B cell (primary cell): Measurements from ENCODE around the gene TBC1D4. TPM values are rescaled to one million over a fixed set of nuclear protein-coding genes. Genes with fewer than 3 reads are reported as not detected.

Experiments used
- ATAC-seq: fragments of 200-7000 bp; cut with Tn5 transposase; one replicate; pipeline ENCODE4 v1.10.0; 2021; ENCODE audit warnings: low read depth, mild to moderate bottlenecking, moderate number of reproducible peaks, moderate library complexity
- CTCF ChIA-PET: fragments of 350-600 bp; sonication (Branson Sonifier 250); formaldehyde crosslinking; loops from one replicate; lab custom pipeline; 2021; ENCODE audit warnings: antibody characterized with exemption, inconsistent platforms; lab: Charles Lee
- POLR2A ChIA-PET: fragments of 350-600 bp; sonication (Branson Sonifier 250); formaldehyde crosslinking; loops from one replicate; lab custom pipeline; 2021; ENCODE audit warnings: antibody characterized with exemption; lab: Charles Lee
- DNase-seq: peaks from one replicate; pipeline ENCODE4 v3.0.0; 2013
- H2AFZ ChIP-seq: 2 replicates; pipeline ENCODE4 v1.6.1; 2012; ENCODE audit warnings: mild to moderate bottlenecking, low read depth, low read length; ENCODE audit not compliant: insufficient read depth, poor library complexity, severe bottlenecking
- H3K27ac ChIP-seq, 2 donors: 1 replicate in 1 of 2; 2 replicates in 1 of 2; pipeline ENCODE4 v1.5.1; 2012 to 2013; ENCODE audit warnings: low read length in 2 of 2, mild to moderate bottlenecking in 2 of 2, moderate library complexity in 1 of 2
- H3K27me3 ChIP-seq, 4 experiments: fragments of 200-600 bp in 1 of 4; sonication (generic) in 1 of 4; replicated peaks in 1 of 4; 1 replicate in 2 of 4; 2 replicates in 2 of 4; pipeline versions ENCODE4 v1.6.1 to v1.7.0; 2013 to 2016; ENCODE audit warnings: low read length in 3 of 4, mild to moderate bottlenecking in 2 of 4, mixed read lengths in 1 of 4, moderate library complexity in 1 of 4; ENCODE audit not compliant: insufficient read depth in 4 of 4, control insufficient read depth in 3 of 4; ENCODE audit errors: control extremely low read depth in 1 of 4
- H3K36me3 ChIP-seq, 2 experiments: replicated peaks in 1 of 2; 1 replicate in 1 of 2; 2 replicates in 1 of 2; pipeline versions ENCODE4 v1.6.1 to v1.7.1; 2013; ENCODE audit warnings: low read length in 1 of 2; ENCODE audit not compliant: insufficient read depth in 2 of 2, control insufficient read depth in 1 of 2; ENCODE audit errors: control extremely low read depth in 1 of 2, extremely low read depth in 1 of 2
- H3K4me1 ChIP-seq, 2 donors: fragments of 200-600 bp in 1 of 2; sonication (generic) in 1 of 2; 1 replicate in 1 of 2; 2 replicates in 1 of 2; pipeline versions ENCODE4 v1.5.1 to v1.6.1; 2013 to 2017; ENCODE audit warnings: low read length in 2 of 2; ENCODE audit not compliant: control insufficient read depth in 2 of 2, insufficient read depth in 2 of 2
- H3K4me2 ChIP-seq: replicated peaks from 2 replicates; pipeline ENCODE3; 2012; ENCODE audit warnings: mild to moderate bottlenecking, low read depth, low read length; ENCODE audit not compliant: poor library complexity, severe bottlenecking
- H3K4me3 ChIP-seq, 5 experiments: fragments of 200-600 bp in 1 of 5; sonication (generic) in 1 of 5; 1 replicate in 3 of 5; 2 replicates in 2 of 5; pipeline versions ENCODE4 v1.5.1 to v1.7.0; 2011 to 2016; ENCODE audit warnings: low read length in 4 of 5, mild to moderate bottlenecking in 4 of 5, low read depth in 2 of 5, control low read depth in 1 of 5, moderate library complexity in 1 of 5; ENCODE audit not compliant: insufficient read depth in 1 of 5; ENCODE audit errors: control extremely low read depth in 1 of 5, extremely low read depth in 1 of 5
- H3K79me2 ChIP-seq: fragments of 200-600 bp; sonication (generic); one replicate; pipeline ENCODE4 v1.6.0; 2016; ENCODE audit warnings: low read length; ENCODE audit not compliant: control insufficient read depth, insufficient read depth
- H3K9ac ChIP-seq: fragments of 200-600 bp; sonication (generic); 2 replicates; pipeline ENCODE4 v1.6.1; 2017; ENCODE audit warnings: mild to moderate bottlenecking, low read length, moderate library complexity
- H3K9me3 ChIP-seq, 3 donors: one replicate each; pipeline versions ENCODE4 v1.6.1 to v1.7.1; 2013; ENCODE audit warnings: low read length in 2 of 3; ENCODE audit not compliant: control insufficient read depth in 2 of 3, insufficient read depth in 1 of 3; ENCODE audit errors: control extremely low read depth in 1 of 3
- H4K20me1 ChIP-seq: 2 replicates; pipeline ENCODE4 v1.6.0; 2012; ENCODE audit warnings: mild to moderate bottlenecking, low read length; ENCODE audit not compliant: insufficient read depth, control insufficient read depth, poor library complexity, severe bottlenecking
- H3K27ac Mint-ChIP-seq: one replicate; pipeline ENCODE4 v1.8.0; 2021; ENCODE audit warnings: mixed read lengths
- H3K27me3 Mint-ChIP-seq: one replicate; pipeline ENCODE4 v1.8.0; 2021; ENCODE audit warnings: mixed read lengths
- H3K4me1 Mint-ChIP-seq: one replicate; pipeline ENCODE4 v1.8.0; 2021; ENCODE audit warnings: mixed read lengths
- H3K4me3 Mint-ChIP-seq: one replicate; pipeline ENCODE4 v1.8.0; 2021; ENCODE audit warnings: mixed read lengths
- H3K9me3 Mint-ChIP-seq: one replicate; pipeline ENCODE4 v1.8.0; 2022; ENCODE audit warnings: mixed read lengths; ENCODE audit not compliant: insufficient read depth
- CTCF ChIP-seq: fragments of 200-600 bp; IDR thresholded peaks from one replicate; pipeline ENCODE4 v1.8.0; 2022; ENCODE audit warnings: antibody characterized with exemption, mild to moderate bottlenecking
- EZH2 ChIP-seq: IDR thresholded peaks from 2 replicates; pipeline ENCODE4 v1.6.1; 2012; ENCODE audit warnings: borderline replicate concordance, low read depth, mild to moderate bottlenecking, moderate library complexity, low read length; ENCODE audit not compliant: insufficient read depth, poor library complexity, severe bottlenecking
- WGBS: methylation state at CpG from one replicate; pipeline ENCODE4 v1.1.5; 2013; ENCODE audit warnings: missing lambda C conversion rate; ENCODE audit not compliant: insufficient coverage; 5-methylcytosine and 5-hydroxymethylcytosine counted together
- intact Hi-C: fragments of 100-400 bp; cut with micrococcal nuclease; formaldehyde crosslinking; loops from one replicate; pipeline ENCODE4 v1.10.0; 2022
- polyA plus RNA-seq: library from polyadenylated mRNA; depleted of rRNA; stranded (reverse); fragments of >200 nt; gene quantifications from 2 replicates; pipeline ENCODE4 v1.2.3, GENCODE V29; 2012
- total RNA-seq, 2 donors: library from RNA; stranded (reverse); fragments of 120-200 nt in 1 of 2; gene quantifications; 1 replicate in 1 of 2; 2 replicates in 1 of 2; pipeline versions ENCODE4 v1.2.3 to v1.2.4, GENCODE V29; 2013 to 2022

The TBC1D4 gene
- total and polyA plus RNA-seq, 2 donors (not counting 1 experiment from before 2014, with no cell fraction given): 1.6 to 3.5 TPM

DNA sequence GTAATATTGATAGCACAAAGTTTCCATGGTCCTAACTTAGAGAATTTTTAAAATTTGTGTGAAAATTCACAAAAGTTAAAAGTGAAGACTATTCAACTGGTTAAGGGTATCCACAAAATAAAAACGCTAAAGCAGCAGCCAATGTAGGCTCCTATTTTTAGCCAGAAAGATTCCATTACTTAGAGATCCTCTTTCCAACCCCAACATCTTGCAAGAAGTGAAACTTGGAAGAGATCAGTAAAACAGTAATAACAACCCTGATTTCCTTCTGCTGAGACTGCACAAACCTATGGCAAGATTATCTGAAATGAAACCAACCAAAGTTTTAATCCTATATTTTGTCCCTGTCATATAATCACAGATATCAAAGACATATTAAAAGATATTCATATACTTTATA is 8.5 kb downstream of the TBC1D4 start:
- no peak for TF ChIP-seq EZH2
- TF ChIP-seq CTCF: no peak
- Histone ChIP-seq H3K27me3 (peaks cover 0 to 7% (median 2%) of the 10 kb centered on the region in 4 experiments), H3K9me3 (no peaks in the 10 kb centered on the region), H3K4me2 (no peak overlapping the region), H2AFZ (no peak overlapping the region), H4K20me1 (no peaks in the 10 kb centered on the region), H3K4me3 (no peak overlapping the region), H3K79me2 (no peaks in the 10 kb centered on the region), H3K36me3 (no peaks in the 10 kb centered on the region), H3K4me1 (no peaks in the 10 kb centered on the region), H3K9ac (no peak overlapping the region), H3K27ac (no peak overlapping the region)
- DNase-seq (no peak), ATAC-seq (no peak)
- no peak overlapping the region for H3K4me3 Mint-ChIP-seq
- intact Hi-C loops: no loop called here
- peaks cover 12% of the 10 kb centered on the region for H3K27me3 Mint-ChIP-seq
- no peaks in the 10 kb centered on the region for H3K4me1 Mint-ChIP-seq
- CTCF ChIA-PET: interaction anchor here (1.9 kb wide), 1 partner anchor 12 kb away, joined by 4 read pairs; no protein-coding TSS in a partner anchor
- POLR2A ChIA-PET: no interaction called here
- H3K9me3 Mint-ChIP-seq: no peaks in the 10 kb centered on the region
- no peak overlapping the region for H3K27ac Mint-ChIP-seq
- WGBS: no CpG with 5 or more reads among the region's 1 CpG

- no peak for ATAC-seq
- TF ChIP-seq CTCF (no peak), EZH2 (no peak)
- H3K9me3 ChIP-seq: no peaks in the 10 kb centered on the region
- no peaks in the 10 kb centered on the region for H3K4me1 Mint-ChIP-seq
- H4K20me1 ChIP-seq: no peaks in the 10 kb centered on the region
- WGBS: no CpG with 5 or more reads among the region's 4 CpGs
- no peaks in the 10 kb centered on the region for H3K79me2 ChIP-seq
- no peak overlapping the region for H3K27ac ChIP-seq
- DNase-seq: no peak
- no peak overlapping the region for H3K4me3 Mint-ChIP-seq
- no peak overlapping the region for H3K4me2 ChIP-seq
- H3K36me3 ChIP-seq: no peaks in the 10 kb centered on the region
- intact Hi-C loops: no loop called here
- ChIA-PET CTCF (no interaction called here), POLR2A (no interaction called here)
- no peak overlapping the region for H3K9ac ChIP-seq
- H3K9me3 Mint-ChIP-seq: no peaks in the 10 kb centered on the region
- peaks cover 15% of the 10 kb centered on the region for H3K27me3 Mint-ChIP-seq
- no peaks in the 10 kb centered on the region for H3K4me1 ChIP-seq
- no peaks in the 10 kb centered on the region for H3K27me3 ChIP-seq
- H2AFZ ChIP-seq: no peak overlapping the region
- no peak overlapping the region for H3K27ac Mint-ChIP-seq
- H3K4me3 ChIP-seq: no peak overlapping the region
Observed at GRCh38 chr13:75470676-75471075, 11.3 kb downstream of the TBC1D4 start.
